Measurements from ENCODE around the gene ORAI3. TPM values are rescaled to one million over a fixed set of nuclear protein-coding genes. Genes with fewer than 3 reads are reported as not detected.
A peak's percentile ranks its signal among the peaks of the same experiment; 100 is the strongest.

Gene ORAI3
- total and polyA plus RNA-seq, 2 of the 13 experiments (the other 11 are each of a cell fraction or from before 2014, with no cell fraction given): 11.4 to 32.0 TPM

DNA sequence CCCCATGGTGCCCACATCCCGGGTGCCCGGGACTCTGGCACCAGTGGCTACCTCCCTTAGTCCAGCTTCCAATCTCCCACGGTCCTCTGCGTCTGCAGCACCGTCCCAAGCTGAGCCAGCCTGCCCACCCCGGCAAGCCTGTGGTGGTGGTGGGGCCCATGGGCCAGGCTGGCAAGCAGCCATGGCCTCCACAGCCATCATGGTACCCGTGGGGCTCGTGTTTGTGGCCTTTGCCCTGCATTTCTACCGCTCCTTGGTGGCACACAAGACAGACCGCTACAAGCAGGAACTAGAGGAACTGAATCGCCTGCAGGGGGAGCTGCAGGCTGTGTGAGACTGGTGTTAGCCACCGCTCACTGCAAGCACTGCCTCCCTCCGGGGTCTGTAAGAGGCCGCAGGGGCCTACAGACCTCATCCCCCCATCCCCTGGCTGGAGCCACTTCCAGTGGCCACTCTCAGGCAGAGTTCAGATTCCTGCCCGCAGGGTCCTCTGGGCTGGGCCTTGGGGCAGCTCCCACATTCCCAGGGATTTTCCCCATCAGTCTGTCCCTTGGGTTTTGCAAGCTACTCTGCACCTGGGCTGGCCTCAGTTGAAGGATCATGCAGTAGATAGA, 4.8 kb downstream of the ORAI3 start (continued):
- TF ChIP-seq TBX2 (CRISPR knock-in tag; IDR thresholded peaks at IDR 0.05; ENCODE audit: borderline replicate concordance) (peak; percentile 76; the same call in 1 of the 2 replicates), AKAP8 (CRISPR knock-in tag; IDR thresholded peaks at IDR 0.05) (peak; percentile 86), AGO2 (optimal IDR thresholded peaks at IDR 0.05; ENCODE audit: low read depth, low read length) (peak; percentile 97), TOE1 (CRISPR knock-in tag; IDR thresholded peaks at IDR 0.05) (peak; percentile 62; the same call in 1 of the 2 replicates), XRCC5 (optimal IDR thresholded peaks at IDR 0.05; ENCODE audit: low read length) (peak; percentile 95), ATM (IDR thresholded peaks at IDR 0.05; ENCODE audit: borderline replicate concordance) (no peak), ZSCAN22 (CRISPR knock-in tag; IDR thresholded peaks at IDR 0.05) (no peak), ZSCAN12 (CRISPR knock-in tag; IDR thresholded peaks at IDR 0.05) (no peak), TCF12 (IDR thresholded peaks at IDR 0.05) (no peak), TCF12 (CRISPR knock-in tag; IDR thresholded peaks at IDR 0.05) (0 out of 2 replicates have a peak, but pooled peaks have one; percentile 66), ZNF883 (CRISPR knock-in tag; IDR thresholded peaks at IDR 0.05; ENCODE audit: not compliant biosample characterization) (peak; percentile 74), RXRA (CRISPR knock-in tag; IDR thresholded peaks at IDR 0.05) (peak; percentile 84), MTA1 (CRISPR knock-in tag; IDR thresholded peaks at IDR 0.05; ENCODE audit: borderline replicate concordance) (peak; percentile 37; the same call in 1 of the 2 replicates), ZMYM4 (CRISPR knock-in tag; IDR thresholded peaks at IDR 0.05) (peak; percentile 25; the same call in 1 of the 2 replicates), HDAC1 (CRISPR knock-in tag; IDR thresholded peaks at IDR 0.05) (peak; percentile 59), ZNF839 (CRISPR knock-in tag; IDR thresholded peaks at IDR 0.05; ENCODE audit: borderline replicate concordance) (0 out of 2 replicates have a peak, but pooled peaks have one; percentile 9), TAF1 (CRISPR knock-in tag; IDR thresholded peaks at IDR 0.05) (no peak; the same call in 1 of the 2 replicates), TCF7 (IDR thresholded peaks at IDR 0.05; ENCODE audit: low read depth) (no peak), NR2F2 (IDR thresholded peaks at IDR 0.05; ENCODE audit: borderline replicate concordance, low read depth) (no peak)
- TF ChIP-seq, protein P1, sequence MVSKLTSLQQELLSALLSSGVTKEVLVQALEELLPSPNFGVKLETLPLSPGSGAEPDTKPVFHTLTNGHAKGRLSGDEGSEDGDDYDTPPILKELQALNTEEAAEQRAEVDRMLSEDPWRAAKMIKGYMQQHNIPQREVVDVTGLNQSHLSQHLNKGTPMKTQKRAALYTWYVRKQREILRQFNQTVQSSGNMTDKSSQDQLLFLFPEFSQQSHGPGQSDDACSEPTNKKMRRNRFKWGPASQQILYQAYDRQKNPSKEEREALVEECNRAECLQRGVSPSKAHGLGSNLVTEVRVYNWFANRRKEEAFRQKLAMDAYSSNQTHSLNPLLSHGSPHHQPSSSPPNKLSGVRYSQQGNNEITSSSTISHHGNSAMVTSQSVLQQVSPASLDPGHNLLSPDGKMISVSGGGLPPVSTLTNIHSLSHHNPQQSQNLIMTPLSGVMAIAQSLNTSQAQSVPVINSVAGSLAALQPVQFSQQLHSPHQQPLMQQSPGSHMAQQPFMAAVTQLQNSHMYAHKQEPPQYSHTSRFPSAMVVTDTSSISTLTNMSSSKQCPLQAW (CRISPR knock-in tag; IDR thresholded peaks at IDR 0.05): peak; percentile 67; the same call in 1 of the 2 replicates
- TF ChIP-seq, protein P2, sequence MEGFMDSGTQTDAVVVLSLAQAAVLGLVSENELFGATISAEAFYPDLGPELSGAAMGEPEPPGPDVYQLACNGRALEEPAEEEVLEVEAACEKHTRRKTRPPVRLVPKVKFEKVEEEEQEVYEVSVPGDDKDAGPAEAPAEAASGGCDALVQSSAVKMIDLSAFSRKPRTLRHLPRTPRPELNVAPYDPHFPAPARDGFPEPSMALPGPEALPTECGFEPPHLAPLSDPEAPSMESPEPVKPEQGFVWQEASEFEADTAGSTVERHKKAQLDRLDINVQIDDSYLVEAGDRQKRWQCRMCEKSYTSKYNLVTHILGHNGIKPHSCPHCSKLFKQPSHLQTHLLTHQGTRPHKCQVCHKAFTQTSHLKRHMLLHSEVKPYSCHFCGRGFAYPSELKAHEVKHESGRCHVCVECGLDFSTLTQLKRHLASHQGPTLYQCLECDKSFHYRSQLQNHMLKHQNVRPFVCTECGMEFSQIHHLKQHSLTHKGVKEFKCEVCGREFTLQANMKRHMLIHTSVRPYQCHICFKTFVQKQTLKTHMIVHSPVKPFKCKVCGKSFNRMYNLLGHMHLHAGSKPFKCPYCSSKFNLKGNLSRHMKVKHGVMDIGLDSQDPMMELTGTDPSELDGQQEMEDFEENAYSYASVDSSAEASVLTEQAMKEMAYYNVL (CRISPR knock-in tag; IDR thresholded peaks at IDR 0.05; ENCODE audit: borderline replicate concordance): peak; percentile 82; the same call in 1 of the 2 replicates
- TF ChIP-seq, protein P3, sequence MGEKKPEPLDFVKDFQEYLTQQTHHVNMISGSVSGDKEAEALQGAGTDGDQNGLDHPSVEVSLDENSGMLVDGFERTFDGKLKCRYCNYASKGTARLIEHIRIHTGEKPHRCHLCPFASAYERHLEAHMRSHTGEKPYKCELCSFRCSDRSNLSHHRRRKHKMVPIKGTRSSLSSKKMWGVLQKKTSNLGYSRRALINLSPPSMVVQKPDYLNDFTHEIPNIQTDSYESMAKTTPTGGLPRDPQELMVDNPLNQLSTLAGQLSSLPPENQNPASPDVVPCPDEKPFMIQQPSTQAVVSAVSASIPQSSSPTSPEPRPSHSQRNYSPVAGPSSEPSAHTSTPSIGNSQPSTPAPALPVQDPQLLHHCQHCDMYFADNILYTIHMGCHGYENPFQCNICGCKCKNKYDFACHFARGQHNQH (CRISPR knock-in tag; IDR thresholded peaks at IDR 0.05): peak; percentile 55; the same call in 1 of the 2 replicates
